Middle frontal gyrus (tissue), 1 donor: ENCODE measurements around the gene PTPRH.
"Not testable (repeated sequence)": the region's sequence is repeated elsewhere in the genome, so short reads cannot be mapped to it uniquely, and the experiment has no call there.

Source experiments
- DNase-seq: peaks from one replicate; pipeline ENCODE4 v3.0.0-alpha.2; 2015; ENCODE audit warnings: low spot score; ENCODE audit errors: extremely low spot score

The PTPRH gene

DNA sequence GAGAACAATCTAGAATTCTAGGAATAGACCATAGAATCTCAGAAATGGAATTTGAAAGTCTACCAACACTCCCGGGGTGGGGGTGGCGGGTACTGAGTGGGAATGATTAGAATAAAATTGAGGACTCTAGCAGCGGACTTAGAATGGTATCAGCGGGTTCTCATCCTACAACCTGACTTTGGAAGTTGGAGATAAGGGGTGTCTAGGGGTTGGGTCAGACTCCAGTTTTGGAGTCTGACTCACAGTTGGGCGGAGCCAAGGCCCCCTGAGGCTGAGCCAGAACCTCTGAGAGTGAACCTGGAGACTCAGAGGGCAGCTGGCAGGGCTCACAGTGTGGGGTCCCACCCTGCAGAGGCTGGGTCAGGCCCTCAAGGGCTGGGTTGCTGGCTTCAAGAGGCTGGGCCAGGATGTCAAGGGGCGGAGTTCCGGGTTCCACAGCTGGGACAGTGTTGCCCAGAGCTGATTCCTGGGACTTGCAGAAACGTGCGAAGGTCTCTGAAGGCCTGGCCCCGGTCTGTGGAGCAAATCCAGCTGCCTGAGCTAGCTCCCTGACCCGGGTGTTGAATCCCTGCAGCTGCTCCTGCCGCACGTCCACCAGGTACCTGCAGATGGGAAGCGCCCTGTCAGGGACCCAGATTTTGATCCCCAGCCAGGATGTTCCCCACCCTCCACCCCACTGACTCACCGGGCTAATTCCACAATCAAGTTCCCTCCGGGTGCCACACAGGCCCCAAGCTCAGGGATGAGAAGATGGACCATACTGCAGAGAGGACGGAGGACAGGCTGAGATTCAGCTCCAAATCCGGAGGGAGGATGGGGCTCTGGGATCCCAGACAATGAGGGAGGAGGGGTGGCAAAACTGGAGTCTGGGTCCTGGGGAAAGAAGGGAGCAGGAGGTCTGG, 50.2 kb downstream of the PTPRH start:
- no peak for DNase-seq

DNA sequence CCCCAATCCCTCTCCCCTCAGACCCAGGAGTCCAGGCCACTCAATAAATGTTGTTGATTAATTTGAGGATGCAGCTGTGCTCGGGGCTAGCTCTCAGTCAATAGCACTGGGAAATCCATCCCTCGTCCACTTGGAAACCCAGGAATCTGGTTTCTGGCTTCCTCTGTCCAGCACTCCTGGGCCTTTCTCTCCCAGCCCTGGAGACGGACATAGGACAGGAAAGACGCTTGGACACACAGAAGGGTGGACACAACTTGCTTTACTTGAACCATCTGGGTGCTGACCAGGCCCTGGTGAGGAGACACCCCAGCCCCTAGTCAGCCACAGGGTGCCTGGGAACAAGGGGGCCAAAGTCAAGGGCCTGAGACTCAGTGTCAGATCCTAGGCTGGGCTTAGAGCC, 50.9 kb downstream of the PTPRH start:
- no peak for DNase-seq

DNA sequence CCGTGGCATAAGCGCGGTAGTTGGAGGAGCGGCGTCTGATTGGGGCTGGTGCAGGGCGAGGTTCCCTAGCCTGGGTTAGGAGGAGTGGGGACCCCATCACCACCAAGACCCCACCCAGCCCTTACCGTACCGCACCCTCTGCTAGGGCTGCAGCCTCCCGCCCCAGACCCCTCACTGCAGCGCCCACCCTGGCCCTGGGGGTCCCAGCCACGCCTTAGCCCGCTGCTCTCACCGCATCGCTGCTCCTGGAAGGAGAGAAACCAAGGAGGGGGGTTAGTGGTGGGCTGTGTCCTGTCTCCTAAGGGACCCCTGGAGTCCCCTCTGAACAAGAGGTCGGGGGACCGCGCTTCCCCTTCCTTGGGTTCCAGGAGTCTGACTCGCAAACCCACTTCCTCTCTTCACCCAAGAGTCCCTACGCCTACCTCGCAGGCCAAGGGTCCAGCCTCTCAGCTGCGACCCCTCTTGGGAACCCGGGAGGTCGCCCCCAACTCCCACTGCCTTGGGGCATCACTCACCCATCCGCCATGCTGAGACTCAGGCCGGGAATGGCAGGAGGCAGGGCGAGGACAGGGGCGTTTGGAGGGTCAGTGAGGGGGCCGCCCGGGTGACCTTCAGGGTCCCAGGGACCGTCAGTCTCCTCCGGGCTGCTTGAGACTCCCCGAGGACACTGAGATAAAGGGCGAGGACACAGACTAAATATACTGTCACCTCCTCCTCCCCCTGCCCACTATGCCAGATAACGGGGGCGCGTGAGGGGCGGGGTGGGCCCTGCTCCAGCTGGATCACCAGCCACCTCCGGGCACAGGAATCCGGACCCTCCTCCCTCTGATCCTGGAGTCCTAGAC, 52.0 kb downstream of the PTPRH start, which contains the start of gene TNNI3:
TSS of gene TNNI3 (minus strand) at position 669 of the 845 bp plus-strand sequence. CDS start at position 526, 143 bp downstream.
- DNase-seq: no peak

DNA sequence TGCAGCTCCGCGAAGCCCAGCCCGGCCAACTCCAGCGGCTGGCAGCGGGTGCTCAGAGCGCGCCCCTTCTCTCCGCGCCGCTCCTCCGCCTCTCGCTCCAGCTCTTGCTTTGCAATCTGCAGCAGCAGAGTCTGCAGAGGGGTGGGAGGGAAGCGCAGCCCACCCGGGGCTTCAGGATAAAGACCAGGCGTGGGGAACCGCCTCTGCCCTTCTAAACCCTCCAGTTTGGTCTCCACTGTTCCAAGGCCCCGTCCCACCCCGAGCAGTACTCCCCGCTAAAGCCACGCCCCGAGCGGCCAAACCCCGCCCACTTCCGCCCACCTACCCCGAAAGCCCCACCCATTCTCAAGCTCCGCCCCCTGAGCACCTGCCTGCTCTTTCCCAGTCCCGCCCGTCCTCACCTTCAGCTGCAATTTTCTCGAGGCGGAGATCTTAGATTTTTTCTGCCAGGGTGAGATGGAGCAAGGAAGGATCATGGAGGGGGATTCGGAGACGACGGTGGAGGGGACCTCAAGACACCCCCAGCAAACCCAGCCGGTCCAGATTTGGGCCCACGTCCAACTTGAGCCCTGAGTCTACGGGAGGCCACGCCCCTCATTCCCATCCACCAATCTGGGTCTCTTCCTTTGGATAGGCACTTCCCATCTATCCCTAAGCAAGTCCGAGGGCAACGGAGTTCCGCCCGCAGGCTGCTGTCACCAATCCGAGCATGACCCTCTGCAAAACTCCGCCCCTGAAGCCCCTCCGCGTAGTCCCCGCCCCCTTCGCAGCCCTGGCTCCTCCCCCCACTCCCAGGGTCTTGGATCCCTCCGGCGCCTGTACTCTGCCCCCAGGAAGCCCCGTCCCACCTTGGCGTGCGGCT, 52.9 kb downstream of the PTPRH start:
- no peak for DNase-seq

DNA sequence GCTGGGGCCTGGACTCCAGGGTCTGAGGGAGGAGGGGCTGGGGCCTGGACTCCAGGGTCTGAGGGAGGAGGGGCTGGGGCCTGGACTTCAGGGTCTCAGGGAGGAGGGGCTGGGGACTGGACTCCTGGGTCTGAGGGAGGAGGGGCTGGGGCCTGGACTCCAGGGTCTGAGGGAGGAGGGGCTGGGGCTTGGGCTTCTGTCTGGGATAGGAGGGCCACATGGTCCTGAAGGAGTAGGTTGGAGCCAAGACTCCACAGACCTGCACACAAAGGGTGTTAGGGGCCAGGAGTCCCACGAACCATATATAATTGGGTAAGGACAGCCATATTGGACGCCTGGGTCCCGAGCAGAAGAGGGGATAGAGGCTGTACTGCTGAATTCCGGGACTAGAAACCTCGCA, 53.5 kb downstream of the PTPRH start:
- DNase-seq: not testable (repeated sequence)

DNA sequence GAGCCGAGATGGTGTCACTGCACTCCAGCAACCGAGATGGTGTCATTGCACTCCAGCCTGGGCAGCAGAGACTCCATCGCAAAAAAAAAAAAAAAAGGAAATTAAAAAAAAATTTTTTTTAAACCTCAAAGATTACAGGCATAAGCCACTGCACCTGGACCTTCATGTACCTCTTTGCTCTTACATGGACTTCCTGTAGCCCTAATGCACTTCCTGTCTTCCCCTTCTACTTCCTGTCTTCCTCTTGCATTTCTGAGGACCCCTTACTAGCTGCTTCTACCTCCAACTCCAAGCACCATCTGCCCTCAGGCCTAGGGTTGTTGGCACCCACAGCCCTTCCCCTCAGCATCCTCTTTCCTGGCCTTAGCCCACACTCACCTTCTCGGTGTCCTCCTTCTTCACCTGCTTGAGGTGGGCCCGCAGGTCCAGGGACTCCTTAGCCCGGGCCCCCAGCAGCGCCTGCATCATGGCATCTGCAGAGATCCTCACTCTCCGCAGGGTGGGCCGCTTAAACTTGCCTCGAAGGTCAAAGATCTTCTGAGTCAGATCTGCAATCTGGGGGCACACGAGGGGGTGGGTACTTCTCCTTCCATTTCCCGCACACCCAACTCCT, 55.5 kb downstream of the PTPRH start:
- DNase-seq: no peak

DNA sequence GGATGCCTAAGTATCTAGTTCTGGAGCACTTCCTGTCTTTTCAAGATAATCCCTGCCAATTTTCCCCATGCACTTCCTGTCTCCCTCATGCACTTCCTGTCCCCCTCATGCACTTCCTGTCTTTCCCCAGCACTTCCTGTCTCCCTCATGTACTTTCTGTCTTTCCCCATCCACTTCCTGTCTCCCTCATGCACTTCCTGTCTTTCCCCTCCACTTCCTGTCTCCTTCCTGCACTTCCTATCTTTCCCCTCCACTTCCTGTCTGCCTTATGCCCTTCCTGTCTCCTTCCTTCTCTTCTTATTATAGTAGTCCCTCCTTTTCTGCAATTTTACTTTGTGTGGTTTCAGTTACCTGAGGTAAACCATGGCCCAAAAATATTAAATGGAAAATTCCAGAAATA, 57.3 kb downstream of the PTPRH start:
- DNase-seq: no peak

DNA sequence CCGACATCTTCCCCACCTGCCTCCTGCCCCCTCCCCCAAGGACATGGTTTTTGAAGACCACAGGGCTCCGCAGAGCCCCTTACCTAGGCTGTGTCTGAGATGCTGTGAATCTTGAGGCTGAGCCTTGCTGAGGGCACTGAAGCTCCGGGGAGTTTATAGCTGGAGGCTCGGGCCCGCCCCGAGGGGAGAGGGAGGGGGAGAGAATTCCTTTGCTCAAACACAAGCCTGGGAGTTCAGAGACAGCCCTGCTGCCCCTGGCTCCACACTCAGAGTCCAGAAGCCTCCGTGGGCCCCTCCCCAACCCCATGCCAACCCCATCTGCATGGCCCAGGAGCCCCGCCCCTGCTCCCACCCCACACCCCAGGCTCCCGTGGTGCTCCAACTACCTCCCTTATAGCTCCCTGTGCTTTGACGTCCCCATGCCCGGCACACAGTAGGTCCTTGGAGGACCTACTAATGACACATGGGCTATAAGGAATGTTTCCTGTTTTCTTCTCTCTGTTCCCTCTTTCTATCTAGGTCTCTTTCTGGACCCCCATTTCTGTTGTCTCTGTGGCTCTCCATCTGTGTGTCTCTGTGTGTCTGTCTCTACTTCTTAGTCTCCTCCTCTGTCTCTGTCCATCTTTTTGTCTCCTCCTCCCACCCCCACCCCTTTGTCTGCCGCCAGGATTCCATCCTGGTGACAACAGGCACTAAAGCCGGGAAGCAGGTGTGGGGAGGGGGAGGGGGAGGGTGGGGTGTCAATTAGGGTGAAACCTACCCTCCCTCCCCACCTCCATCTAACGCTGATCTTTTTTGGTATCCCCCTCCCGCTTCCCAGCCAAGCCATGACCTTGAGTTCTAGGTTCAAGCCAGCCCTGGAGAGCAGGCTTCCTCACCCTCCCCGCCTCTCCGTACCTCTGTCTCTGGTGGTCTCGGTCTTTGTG, 60.0 kb downstream of the PTPRH start, which contains the start of gene TNNT1:
TSS of gene TNNT1 (minus strand) at position 129 of the 926 bp plus-strand sequence. CDS start 2,049 bp downstream, outside the sequence.
- no peak for DNase-seq

DNA sequence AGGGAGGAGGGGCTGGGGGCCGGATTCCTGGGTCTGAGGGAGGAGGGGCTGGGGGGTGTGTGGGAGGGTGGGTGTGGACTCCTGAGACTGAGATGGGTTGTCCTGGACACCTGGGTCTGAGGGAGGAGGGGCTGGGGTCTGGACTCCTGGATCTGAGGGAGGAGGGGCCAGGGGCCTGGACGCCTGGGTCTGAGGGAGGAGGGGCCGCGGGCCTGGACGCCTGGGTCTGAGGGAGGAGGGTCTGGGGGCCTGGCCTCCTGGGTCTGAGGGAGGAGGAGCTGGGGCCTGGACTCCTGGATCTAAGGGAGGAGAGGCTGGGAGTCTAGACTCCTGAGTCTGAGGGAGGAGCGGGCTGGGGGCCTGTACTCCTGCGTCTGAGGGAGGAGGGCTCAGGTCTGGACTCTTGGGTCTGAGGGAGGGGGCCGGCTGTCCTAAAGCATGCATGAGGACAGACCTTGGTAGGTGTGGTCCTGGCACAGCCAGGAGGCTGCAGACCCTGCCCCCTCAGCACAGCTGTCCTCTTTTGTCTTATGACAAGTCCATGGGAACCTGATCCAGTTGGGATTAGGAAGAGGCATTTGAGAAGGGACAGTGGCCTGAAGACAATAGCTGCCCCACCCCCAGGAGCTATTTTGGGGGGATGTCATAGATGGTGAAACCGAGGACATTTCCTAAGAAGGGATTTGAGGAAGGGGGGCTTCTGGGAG, 61.6 kb downstream of the PTPRH start:
- DNase-seq: no peak

DNA sequence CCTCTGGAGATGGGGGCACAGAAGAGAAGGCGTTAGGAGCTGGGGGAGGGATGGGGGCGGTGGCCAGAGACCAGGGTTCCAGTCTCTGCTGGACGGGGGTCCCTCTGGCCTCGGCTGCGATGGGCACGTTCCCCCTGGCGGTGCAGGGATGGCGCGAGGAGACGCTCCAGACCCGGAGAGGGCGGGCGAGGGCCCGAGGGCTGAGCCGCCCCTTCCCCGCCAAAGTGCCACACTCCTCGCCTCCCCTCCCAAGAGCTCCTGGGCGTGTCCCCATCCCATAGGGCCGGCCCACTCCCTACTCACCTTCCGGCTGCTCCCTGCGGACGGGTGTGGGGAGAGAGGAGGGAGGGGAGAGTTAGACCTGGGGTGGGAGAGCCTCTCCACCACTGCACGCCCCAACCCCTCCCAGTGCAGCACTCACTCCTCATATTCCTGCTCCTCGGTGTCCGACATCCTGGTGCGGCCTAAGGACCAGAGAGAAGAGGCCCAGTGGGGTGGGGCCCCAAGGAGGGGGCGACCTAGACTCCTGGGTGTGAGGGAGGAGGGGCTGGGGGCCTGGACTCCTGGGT, 62.5 kb downstream of the PTPRH start:
- DNase-seq: no peak

DNA sequence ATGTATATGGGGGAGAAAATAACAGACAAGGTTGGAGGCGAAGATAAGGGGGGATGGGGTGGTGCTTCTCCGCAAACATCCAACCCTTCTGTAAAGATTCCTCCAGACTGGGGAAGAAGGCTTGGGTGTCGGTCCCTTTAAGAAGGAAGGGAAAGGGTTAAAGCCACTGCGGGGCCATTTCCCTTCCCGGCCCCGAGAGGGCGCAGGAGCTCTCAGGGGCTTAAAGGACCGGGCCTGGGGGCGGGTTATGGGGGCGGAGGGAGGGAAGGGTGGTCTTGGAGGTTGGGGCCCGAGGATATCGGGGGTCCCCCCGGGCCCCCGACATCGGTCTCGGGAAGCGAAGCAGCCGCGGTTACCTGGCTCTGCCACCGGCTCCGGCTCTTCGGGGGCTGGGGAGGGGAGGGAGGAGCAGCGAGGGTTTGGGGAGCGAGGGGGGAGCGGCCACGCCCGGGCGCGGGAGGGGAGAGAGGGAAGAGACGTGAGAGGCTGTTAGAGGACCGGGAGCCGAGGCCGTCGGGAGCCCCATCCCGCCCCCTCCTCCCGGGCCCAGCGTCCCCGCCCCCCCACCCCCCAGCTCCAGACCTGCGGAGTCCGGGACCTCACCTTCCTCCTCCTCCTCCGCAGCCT, 63.1 kb downstream of the PTPRH start:
- DNase-seq: no peak

DNA sequence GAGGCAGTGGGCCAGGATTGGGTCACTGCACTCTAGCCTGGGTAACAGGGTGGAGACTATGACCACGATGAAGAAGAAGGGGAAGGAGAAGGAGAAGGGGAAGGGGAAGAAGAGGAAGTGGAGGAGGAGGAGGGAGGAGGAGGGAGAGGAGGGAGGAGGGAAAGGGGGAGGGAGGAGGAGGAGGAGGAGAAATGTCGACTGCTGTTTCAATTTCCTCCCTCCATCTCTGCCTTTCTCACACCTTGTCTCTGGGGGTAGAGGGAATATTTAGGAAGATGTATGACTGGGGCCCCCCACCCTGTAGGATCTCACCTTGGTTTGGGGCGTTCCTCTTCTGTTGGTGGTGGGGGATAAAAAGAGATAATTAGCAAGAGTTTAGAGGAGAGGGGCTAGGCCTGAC, 64.1 kb downstream of the PTPRH start:
- no peak for DNase-seq

DNA sequence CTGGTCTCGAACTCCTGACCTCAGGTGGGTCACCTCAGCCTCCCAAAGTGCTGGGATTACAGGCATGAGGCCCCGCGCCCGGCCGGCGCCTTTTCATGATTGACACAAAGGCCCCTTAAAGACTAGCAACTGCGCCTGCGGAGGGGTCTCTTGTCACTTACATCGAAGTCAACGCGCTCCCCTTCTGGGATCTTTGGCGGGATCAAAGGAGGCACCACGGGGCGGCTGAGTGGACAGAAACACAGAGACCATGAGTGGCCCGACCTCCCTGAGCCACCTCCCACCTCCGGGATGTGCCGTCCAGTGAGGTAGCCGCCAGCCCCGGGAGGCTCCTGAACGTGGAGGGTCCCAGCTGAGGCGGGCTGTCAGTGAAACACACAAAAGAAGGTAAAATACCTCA, 67.6 kb downstream of the PTPRH start:
- no peak for DNase-seq

DNA sequence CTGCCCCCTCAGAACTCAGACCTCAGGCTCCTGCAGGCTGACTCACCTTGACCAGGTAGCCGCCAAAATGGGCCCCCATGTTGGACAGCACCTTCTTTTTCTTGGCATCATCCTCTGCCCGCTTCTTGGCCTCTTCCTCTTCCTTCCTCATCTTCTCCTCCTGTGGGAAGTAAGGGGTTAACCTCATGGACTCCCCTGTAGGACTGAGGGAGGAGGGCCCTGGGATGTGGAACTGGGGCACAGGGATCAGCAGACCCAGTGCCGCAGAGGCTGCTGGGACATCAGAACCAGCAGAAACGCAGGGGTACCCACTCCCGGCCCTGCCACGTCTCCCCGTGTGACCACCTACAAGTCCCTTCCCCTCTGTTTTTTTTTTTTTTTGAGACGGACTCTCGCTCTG, 71.4 kb downstream of the PTPRH start:
- DNase-seq: no peak

DNA sequence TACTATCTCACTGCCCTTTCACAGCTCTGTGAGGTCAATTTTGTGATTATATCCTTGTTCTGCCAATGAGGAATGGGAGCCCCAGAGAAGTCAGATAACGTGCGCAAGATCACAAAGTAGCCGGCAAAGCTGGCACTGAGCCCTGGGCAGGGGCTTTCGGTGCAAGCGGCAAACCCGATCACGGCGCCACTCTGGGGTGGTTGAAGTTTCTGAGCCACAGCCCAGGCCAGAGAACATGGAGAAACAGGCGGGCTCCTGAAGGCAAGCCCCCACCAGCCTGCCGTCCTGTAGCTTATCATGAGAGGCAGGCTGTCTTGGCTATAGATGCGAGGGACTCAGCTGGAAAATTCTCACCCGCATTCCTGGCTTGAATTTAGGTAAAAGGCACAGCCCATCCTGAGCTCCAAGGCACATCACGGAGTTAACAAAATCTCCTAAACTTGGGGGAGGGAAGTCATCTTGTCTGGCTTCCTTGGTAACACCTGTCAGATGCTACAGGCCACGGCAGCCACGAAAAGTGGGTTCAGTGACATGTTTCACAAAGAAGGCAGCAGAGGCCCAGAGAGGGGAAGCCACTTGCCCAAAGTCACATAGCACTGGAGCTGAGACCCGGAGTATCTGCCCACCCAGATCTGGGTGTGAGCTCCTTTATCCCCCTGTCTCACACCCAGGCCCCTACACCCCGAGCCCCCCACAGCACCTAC, 72.8 kb downstream of the PTPRH start:
- no peak for DNase-seq

DNA sequence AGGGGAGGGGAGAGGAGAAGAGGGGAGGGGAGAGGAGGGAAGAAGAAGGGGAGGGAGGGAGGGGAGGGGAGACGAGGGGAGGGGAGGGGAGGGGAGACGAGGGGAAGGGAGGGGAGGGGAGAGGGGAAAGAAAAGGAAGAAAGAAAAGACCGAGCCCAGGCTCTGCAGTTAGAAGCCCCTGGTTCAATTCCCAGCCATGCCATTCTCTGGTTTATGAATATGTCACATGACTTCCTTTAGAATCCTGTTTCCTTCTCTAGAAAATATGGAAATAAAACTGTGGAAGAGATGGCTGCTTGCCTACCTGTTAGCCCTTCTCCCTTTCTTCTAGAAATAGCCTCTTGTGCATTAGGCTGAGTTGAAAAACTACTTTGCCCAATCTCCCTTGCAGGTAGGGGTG, 74.6 kb downstream of the PTPRH start:
- DNase-seq: no peak

DNA sequence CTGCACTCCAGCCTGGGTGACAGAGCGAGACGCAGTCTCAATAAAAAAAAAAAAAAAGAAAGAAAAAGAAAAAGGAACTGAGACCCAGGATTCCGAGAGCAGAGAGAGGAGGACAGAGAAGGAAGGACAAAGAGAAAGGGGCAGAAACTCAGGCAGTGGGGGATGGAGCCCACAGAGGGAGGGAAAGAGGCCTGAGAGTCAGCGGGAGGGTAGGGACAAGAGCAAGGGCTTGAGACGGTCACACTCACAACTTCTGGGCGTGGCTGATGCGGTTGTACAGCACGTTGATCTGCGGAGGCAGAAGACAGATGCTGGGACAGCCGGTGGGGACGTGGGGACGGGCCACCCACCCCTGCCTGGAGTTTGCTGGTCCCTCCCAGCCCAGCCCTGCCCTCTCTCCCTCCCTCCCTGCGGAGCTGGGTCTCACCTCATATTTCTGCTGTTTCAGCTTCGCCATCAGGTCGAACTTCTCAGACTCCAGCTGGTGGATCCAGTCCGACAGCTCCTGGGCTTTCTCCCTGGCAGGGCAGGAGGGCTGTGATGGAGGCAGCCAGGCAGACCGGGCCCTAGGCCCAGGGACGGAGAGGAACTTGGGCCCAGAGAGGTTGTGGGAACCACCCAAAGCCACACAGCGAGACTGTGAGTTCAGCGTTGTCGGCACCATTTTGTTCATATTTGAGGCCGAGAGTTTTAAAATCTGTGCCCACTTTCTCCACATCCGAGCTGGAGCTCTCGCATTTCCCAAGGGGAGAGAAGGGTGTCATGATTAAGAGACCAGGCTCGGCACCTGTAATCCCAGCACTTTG, 75.5 kb downstream of the PTPRH start:
- no peak for DNase-seq
